Sigmoid colon (tissue), 7 donors: ENCODE data around the gene FAM221A. TPM values are rescaled to one million over a fixed set of nuclear protein-coding genes. Genes with fewer than 3 reads are reported as not detected.

Experiments used
- DNase-seq: peaks from one replicate; pipeline ENCODE4 v3.0.0-alpha.2; 2019
- H3K27ac ChIP-seq, 4 donors: fragments of 200-600 bp; sonication (generic); one replicate each; pipeline ENCODE4 v1.5.1; 2016 to 2019; ENCODE audit warnings: mild to moderate bottlenecking in 1 of 4
- H3K27me3 ChIP-seq, 3 donors: fragments of 200-600 bp; sonication (generic); one replicate each; pipeline ENCODE4 v1.5.1; 2019; ENCODE audit warnings: mild to moderate bottlenecking in 1 of 3
- H3K36me3 ChIP-seq, 4 donors: fragments of 200-600 bp; sonication (generic); one replicate each; pipeline ENCODE4 v1.5.1; 2016 to 2019
- H3K4me1 ChIP-seq, 4 donors: fragments of 200-600 bp; sonication (generic); one replicate each; pipeline ENCODE4 v1.5.1; 2017 to 2019
- H3K4me3 ChIP-seq, 4 donors: fragments of 200-600 bp; sonication (generic); one replicate each; pipeline ENCODE4 v1.5.1; 2017 to 2019; ENCODE audit warnings: mild to moderate bottlenecking in 2 of 4, moderate library complexity in 1 of 4
- H3K9me3 ChIP-seq, 4 donors: fragments of 200-600 bp in 3 of 4; sonication (generic) in 3 of 4; one replicate each; pipeline versions ENCODE4 v1.5.1 to v1.6.1; 2013 to 2019
- CTCF ChIP-seq, 4 experiments: fragments of 450-650 bp in 3 of 4; fragments of 200-600 bp in 1 of 4; IDR thresholded peaks; one replicate each; pipeline ENCODE4 v1.5.1; 2016 to 2019; ENCODE audit warnings: antibody characterized with exemption in 4 of 4, mild to moderate bottlenecking in 3 of 4, moderate library complexity in 2 of 4
- EP300 ChIP-seq, 4 donors: sonication (generic); formaldehyde crosslinking; IDR thresholded peaks; one replicate each; pipeline ENCODE4 v1.6.1; 2017; ENCODE audit warnings: antibody characterized with exemption in 4 of 4
- POLR2A ChIP-seq, 2 donors: fragments of 450-650 bp; IDR thresholded peaks; one replicate each; pipeline ENCODE4 v1.6.1; 2016; ENCODE audit warnings: antibody characterized with exemption in 2 of 2, mild to moderate bottlenecking in 2 of 2, moderate library complexity in 2 of 2
- POLR2AphosphoS5 ChIP-seq, 4 donors: sonication (generic); formaldehyde crosslinking; IDR thresholded peaks; one replicate each; pipeline ENCODE4 v1.6.1; 2017; ENCODE audit warnings: antibody characterized with exemption in 4 of 4
- WGBS, 2 donors: extraction: QIAGEN DNeasy Blood & Tissue Kit; methylation state at CpG; one replicate each; pipeline ENCODE4 v1.1.7; 2013; 5-methylcytosine and 5-hydroxymethylcytosine counted together
- intact Hi-C: fragments of 100-400 bp; cut with DNase I; formaldehyde crosslinking; loops from one replicate; pipeline ENCODE4 v1.15.1; 2023
- polyA plus RNA-seq, 3 donors: library from polyadenylated mRNA; stranded (reverse); fragments of 200-250 nt; gene quantifications; one replicate each; pipeline ENCODE4 v1.2.3, GENCODE V29; 2013
- small RNA-seq, 3 donors: library from RNA; depleted of rRNA; stranded (forward); fragments of <200 nt; gene quantifications; one replicate each; pipeline ENCODE3, GENCODE V24; 2016
- total RNA-seq, 4 donors: library from RNA; depleted of rRNA; stranded (reverse); fragments of >200 nt; gene quantifications; one replicate each; pipeline ENCODE4 v1.1.0, GENCODE V29; 2016
- donor health status: healthy with polysubstance abuse.
- donor health status: Bipolar disorder and iron deficiency.
- donor health status: healthy.

The FAM221A gene
- total and polyA plus RNA-seq, 7 donors, result 8.0 to 16.3 (median 9.4) TPM

- no peaks in the 10 kb centered on the region for H3K36me3 ChIP-seq
- no peak overlapping the region for H3K4me3 ChIP-seq
- WGBS, 2 donors, result 95 to 96% methylated on average over 4 of the region's 4 CpGs
- no peaks in the 10 kb centered on the region for H3K27me3 ChIP-seq
- H3K27ac ChIP-seq, result no peak overlapping the region
- no peak for DNase-seq
- peaks cover 0 to 18% (median 4%) of the 10 kb centered on the region in 4 donors for H3K9me3 ChIP-seq
- intact Hi-C loops, result no loop called here
- no peaks in the 10 kb centered on the region for H3K4me1 ChIP-seq
- TF ChIP-seq CTCF (IDR thresholded peaks at IDR 0.05) (no peak), POLR2A (IDR thresholded peaks at IDR 0.05) (no peak), EP300 (IDR thresholded peaks at IDR 0.05) (no peak), POLR2AphosphoS5 (IDR thresholded peaks at IDR 0.05) (no peak)
Measured at GRCh38 chr7:23743226-23743625, 63.2 kb downstream of the FAM221A start.

- no peak overlapping the region for H3K27ac ChIP-seq
- H3K4me3 ChIP-seq, result no peak overlapping the region
- WGBS, 2 donors, result 90 to 92% methylated on average over 1 of the region's 1 CpG
Measured at GRCh38 chr7:23746629-23747028, 66.6 kb downstream of the FAM221A start.

GRCh38 chr7:23751852-23752251 lies 71.9 kb downstream of the FAM221A start:
- DNase-seq, result no peak
- no peak overlapping the region for H3K4me3 ChIP-seq
- intact Hi-C loops, result no loop called here
- H3K27ac ChIP-seq, result no peak overlapping the region
- TF ChIP-seq CTCF (IDR thresholded peaks at IDR 0.05) (no peak), EP300 (IDR thresholded peaks at IDR 0.05) (no peak), POLR2AphosphoS5 (IDR thresholded peaks at IDR 0.05) (no peak), POLR2A (IDR thresholded peaks at IDR 0.05) (no peak)
- 83 to 84% methylated on average over 1 of the region's 1 CpG for WGBS, 2 donors
- H3K27me3 ChIP-seq, result no peaks in the 10 kb centered on the region
- H3K36me3 ChIP-seq, result no peaks in the 10 kb centered on the region
- H3K9me3 ChIP-seq, result no peaks in the 10 kb centered on the region
- no peaks in the 10 kb centered on the region for H3K4me1 ChIP-seq

More at GRCh38 chr7:23746629-23747028, 66.6 kb downstream of the FAM221A start:
- no peaks in the 10 kb centered on the region for H3K27me3 ChIP-seq
- H3K4me1 ChIP-seq, result no peaks in the 10 kb centered on the region
- peaks cover 0 to 18% (median 4%) of the 10 kb centered on the region in 4 donors for H3K9me3 ChIP-seq
- no peak for DNase-seq
- no peaks in the 10 kb centered on the region for H3K36me3 ChIP-seq
- intact Hi-C loops, result no loop called here
- no peak for TF ChIP-seq POLR2AphosphoS5 (IDR thresholded peaks at IDR 0.05)
- TF ChIP-seq EP300 (IDR thresholded peaks at IDR 0.05), result no peak
- TF ChIP-seq CTCF (IDR thresholded peaks at IDR 0.05), result no peak
- TF ChIP-seq POLR2A (IDR thresholded peaks at IDR 0.05), result no peak

Small RNA genes within 50 kb of the gene (small RNA-seq; reads per million reads assigned to genes)
- 0 reads per million in 3 donors for gene AC006026.2

Other genes starting within 250 kb of the FAM221A start
- 1 to 10 TPM in 3 of 4 donors, under 1 TPM in 1; under 0.01 to 1.9 (median 1.4) TPM for gene IGF2BP3, start 209.7 kb upstream of the FAM221A start, total RNA-seq
- 1 to 10 TPM in 1 of 3 donors, not detected in 2; 1.2 TPM for gene IGF2BP3, start 209.7 kb upstream of the FAM221A start, polyA plus RNA-seq
- 10 to 100 TPM; 37.0 to 84.5 (median 42.2) TPM for gene TRA2A, start 148.2 kb upstream of the FAM221A start, total RNA-seq
- gene TRA2A, start 148.2 kb upstream of the FAM221A start, polyA plus RNA-seq, result 10 to 100 TPM; 34.2 to 57.7 (median 46.9) TPM
- gene CCDC126, start 82.8 kb upstream of the FAM221A start, total RNA-seq, result 10 to 100 TPM; 11.1 to 25.0 (median 14.7) TPM
- 1 to 10 TPM; 5.0 to 5.8 (median 5.4) TPM for gene CCDC126, start 82.8 kb upstream of the FAM221A start, polyA plus RNA-seq
- under 1 TPM in 2 of 4 donors, not detected in 2; 0.16 to 0.54 TPM for gene STK31, start 30.0 kb downstream of the FAM221A start, total RNA-seq
- gene STK31, start 30.0 kb downstream of the FAM221A start, polyA plus RNA-seq, result under 1 TPM in 1 of 3 donors, not detected in 2; 0.23 TPM